HEK293T (cell line): ENCODE measurements around the gene NUP85.

Experiments used
- ELF4 ChIP-seq: fragments of 450-650 bp; IDR thresholded peaks from 2 replicates; pipeline ENCODE4 v1.6.1; 2017; ENCODE audit warnings: antibody characterized with exemption
- FOXM1 ChIP-seq: fragments of 450-650 bp; IDR thresholded peaks from 2 replicates; pipeline ENCODE4 v1.6.1; 2017; ENCODE audit warnings: mild to moderate bottlenecking, borderline replicate concordance
- SP1 ChIP-seq: fragments of 450-650 bp; IDR thresholded peaks from 2 replicates; pipeline ENCODE4 v1.6.1; 2017
- SUZ12 ChIP-seq: fragments of 450-650 bp; IDR thresholded peaks from 2 replicates; pipeline ENCODE4 v1.6.1; 2016; ENCODE audit warnings: mild to moderate bottlenecking
- TARDBP ChIP-seq: fragments of 450-650 bp; IDR thresholded peaks from 2 replicates; pipeline ENCODE4 v1.6.1; 2016

GRCh38 chr17:75173526-75173925, 32.0 kb upstream of the NUP85 start:
- TF ChIP-seq FOXM1, result no peak
- no peak for TF ChIP-seq SP1
- no peak for TF ChIP-seq ELF4
- TF ChIP-seq SUZ12, result no peak
- no peak for TF ChIP-seq TARDBP
